Caco-2 (cell line): ENCODE measurements around the gene SYNGR3. TPM values are rescaled to one million over a fixed set of nuclear protein-coding genes. Genes with fewer than 3 reads are reported as not detected.

Source experiments
- BruUV-seq: library from RNA; stranded (reverse); fragments of 400-500 nt; replicated peaks from 2 replicates; lab custom pipeline; 2021; lab: Mats Ljungman, UMichigan
- CTCF ChIA-PET: fragments of 300-600 bp; sonication (Branson Sonifier 250); formaldehyde crosslinking; loops from one replicate; lab custom pipeline; 2022; ENCODE audit warnings: antibody characterized with exemption; lab: Charles Lee
- POLR2A ChIA-PET: fragments of 300-600 bp; sonication (Branson Sonifier 250); formaldehyde crosslinking; loops from one replicate; lab custom pipeline; 2022; ENCODE audit warnings: antibody characterized with exemption; lab: Charles Lee
- DNase-seq, 2 experiments: peaks; one replicate each; pipeline versions ENCODE4 v3.0.0 to v3.0.0-alpha.2; 2020 to 2022
- H3K27me3 ChIP-seq: replicated peaks from 2 replicates; pipeline ENCODE4 v1.6.0; 2011; ENCODE audit warnings: low read length; ENCODE audit not compliant: control insufficient read depth, insufficient read depth
- H3K36me3 ChIP-seq: 2 replicates; pipeline ENCODE4 v1.5.1; 2011; ENCODE audit warnings: low read length; ENCODE audit not compliant: control insufficient read depth, insufficient read depth
- H3K4me1 ChIP-seq: fragments of 250-450 bp; sonication (Bioruptor Pico); 2 replicates; pipeline ENCODE4 v1.5.1; 2020; ENCODE audit warnings: mild to moderate bottlenecking
- H3K4me3 ChIP-seq: 2 replicates; pipeline ENCODE4 v1.5.1; 2011; ENCODE audit warnings: low read depth, mild to moderate bottlenecking, control low read depth, low read length
- H3K9me3 ChIP-seq: fragments of 250-450 bp; sonication (Bioruptor Pico); 2 replicates; pipeline ENCODE4 v1.5.1; 2020; ENCODE audit warnings: mild to moderate bottlenecking, moderate library complexity
- H3K27ac Mint-ChIP-seq: one replicate; pipeline ENCODE4 v1.8.0; 2022; ENCODE audit warnings: mixed read lengths; ENCODE audit not compliant: unreplicated experiment
- H3K27me3 Mint-ChIP-seq: one replicate; pipeline ENCODE4 v1.8.0; 2022; ENCODE audit warnings: mixed read lengths; ENCODE audit not compliant: insufficient read depth, unreplicated experiment
- H3K36me3 Mint-ChIP-seq: one replicate; pipeline ENCODE4 v1.8.0; 2022; ENCODE audit warnings: mild to moderate bottlenecking, mixed read lengths; ENCODE audit not compliant: insufficient read depth, unreplicated experiment
- H3K4me1 Mint-ChIP-seq: one replicate; pipeline ENCODE4 v1.8.0; 2022; ENCODE audit warnings: low read depth, mixed read lengths; ENCODE audit not compliant: unreplicated experiment
- H3K4me3 Mint-ChIP-seq: one replicate; pipeline ENCODE4 v1.8.0; 2022; ENCODE audit warnings: mild to moderate bottlenecking, moderate library complexity, mixed read lengths; ENCODE audit not compliant: unreplicated experiment
- H3K9me3 Mint-ChIP-seq: one replicate; pipeline ENCODE4 v1.8.0; 2022; ENCODE audit warnings: mixed read lengths; ENCODE audit not compliant: unreplicated experiment
- intact Hi-C: fragments of 100-400 bp; cut with micrococcal nuclease; formaldehyde crosslinking; loops from one replicate; pipeline ENCODE4 v1.10.0; 2022; ENCODE audit not compliant: unreplicated experiment
- total RNA-seq: library from RNA; stranded (reverse); gene quantifications from 2 replicates; pipeline ENCODE4 v1.2.3, GENCODE V29; 2022
- TF ChIP-seq, protein P1 (sequence below), 2 experiments: fragments of 200-600 bp in 1 of 2; IDR thresholded peaks; 1 replicate in 1 of 2; 2 replicates in 1 of 2; pipeline versions ENCODE4 v1.5.1 to v1.8.0; 2011 to 2022; ENCODE audit warnings: antibody characterized with exemption in 1 of 2, control low read depth in 1 of 2, inconsistent platforms in 1 of 2, low read depth in 1 of 2, low read length in 1 of 2, mild to moderate bottlenecking in 1 of 2, moderate library complexity in 1 of 2; ENCODE audit not compliant: insufficient read depth in 1 of 2, severe bottlenecking in 1 of 2, unreplicated experiment in 1 of 2

The SYNGR3 gene
- total RNA-seq, 1 experiment from 2014 or later: 2.9 TPM

DNA sequence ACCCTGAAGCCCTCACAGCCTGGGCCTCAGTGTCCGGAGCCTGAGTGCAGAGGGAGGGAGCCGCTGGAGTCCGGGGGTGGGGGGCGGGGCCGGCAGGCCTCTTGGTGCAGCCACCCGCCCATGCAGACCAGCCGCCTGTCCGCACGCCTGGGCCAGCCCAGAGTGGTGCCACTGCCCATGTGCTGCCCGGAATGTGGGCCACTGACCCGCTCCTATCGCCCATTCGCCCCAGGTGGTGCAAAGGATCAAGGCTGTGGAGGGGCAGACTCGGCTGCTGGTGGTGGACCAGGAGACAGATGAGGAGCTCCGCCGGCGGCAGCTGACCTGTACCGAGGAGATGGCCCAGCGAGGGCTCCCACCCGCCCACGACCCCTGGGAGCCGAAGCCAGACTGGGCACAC lies 39.6 kb downstream of the SYNGR3 start:
- peaks cover 2% of the 10 kb centered on the region for H3K4me1 Mint-ChIP-seq
- H3K27me3 ChIP-seq: no peaks in the 10 kb centered on the region
- H3K9me3 ChIP-seq: no peaks in the 10 kb centered on the region
- H3K9me3 Mint-ChIP-seq: no peaks in the 10 kb centered on the region
- H3K27ac Mint-ChIP-seq: no peak overlapping the region
- no peaks in the 10 kb centered on the region for H3K27me3 Mint-ChIP-seq
- H3K36me3 Mint-ChIP-seq: no peaks in the 10 kb centered on the region
- BruUV-seq: no TSS peak
- H3K4me3 ChIP-seq: no peak overlapping the region
- POLR2A ChIA-PET: no interaction called here
- TF ChIP-seq, protein P1, sequence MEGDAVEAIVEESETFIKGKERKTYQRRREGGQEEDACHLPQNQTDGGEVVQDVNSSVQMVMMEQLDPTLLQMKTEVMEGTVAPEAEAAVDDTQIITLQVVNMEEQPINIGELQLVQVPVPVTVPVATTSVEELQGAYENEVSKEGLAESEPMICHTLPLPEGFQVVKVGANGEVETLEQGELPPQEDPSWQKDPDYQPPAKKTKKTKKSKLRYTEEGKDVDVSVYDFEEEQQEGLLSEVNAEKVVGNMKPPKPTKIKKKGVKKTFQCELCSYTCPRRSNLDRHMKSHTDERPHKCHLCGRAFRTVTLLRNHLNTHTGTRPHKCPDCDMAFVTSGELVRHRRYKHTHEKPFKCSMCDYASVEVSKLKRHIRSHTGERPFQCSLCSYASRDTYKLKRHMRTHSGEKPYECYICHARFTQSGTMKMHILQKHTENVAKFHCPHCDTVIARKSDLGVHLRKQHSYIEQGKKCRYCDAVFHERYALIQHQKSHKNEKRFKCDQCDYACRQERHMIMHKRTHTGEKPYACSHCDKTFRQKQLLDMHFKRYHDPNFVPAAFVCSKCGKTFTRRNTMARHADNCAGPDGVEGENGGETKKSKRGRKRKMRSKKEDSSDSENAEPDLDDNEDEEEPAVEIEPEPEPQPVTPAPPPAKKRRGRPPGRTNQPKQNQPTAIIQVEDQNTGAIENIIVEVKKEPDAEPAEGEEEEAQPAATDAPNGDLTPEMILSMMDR (IDR thresholded peaks at IDR 0.05; ENCODE audit: insufficient read depth in 1 of 2, low read depth in 1 of 2, low read length in 1 of 2, severe bottlenecking in 1 of 2, unreplicated experiment in 1 of 2): no peak
- no peak for DNase-seq
- H3K36me3 ChIP-seq: no peaks in the 10 kb centered on the region; the same call in 1 of the 2 replicates
- CTCF ChIA-PET: no interaction called here
- H3K4me1 ChIP-seq: peaks cover 13% of the 10 kb centered on the region
- intact Hi-C loops: no loop called here
- no peak overlapping the region for H3K4me3 Mint-ChIP-seq

DNA sequence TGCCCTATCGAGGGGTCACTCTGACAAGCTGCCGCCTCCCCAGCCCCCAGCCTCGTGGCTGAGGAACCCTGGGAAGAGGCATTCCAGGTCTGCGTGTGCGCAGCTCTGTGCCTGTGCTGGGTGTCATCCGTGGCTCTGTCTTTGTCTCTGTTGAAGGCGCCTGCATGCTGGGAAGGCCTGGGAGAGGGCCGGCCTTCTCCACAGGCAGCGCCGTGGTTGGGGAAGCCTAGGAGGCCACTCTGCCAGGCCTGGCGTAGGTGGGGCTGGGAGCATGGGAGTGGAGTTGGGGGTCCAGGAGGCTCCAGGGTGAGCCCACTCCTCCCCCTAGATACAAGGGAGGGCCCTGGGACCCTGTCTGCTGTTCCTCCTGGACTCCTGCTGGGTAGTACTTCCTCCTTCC lies 40.3 kb downstream of the SYNGR3 start:
- ChIA-PET CTCF (no interaction called here), POLR2A (no interaction called here)
- H3K36me3 Mint-ChIP-seq: no peaks in the 10 kb centered on the region
- peaks cover 16% of the 10 kb centered on the region for H3K4me1 ChIP-seq
- H3K4me1 Mint-ChIP-seq: no peaks in the 10 kb centered on the region
- no TSS peak for BruUV-seq
- intact Hi-C loops: no loop called here
- no peak overlapping the region for H3K27ac Mint-ChIP-seq
- H3K9me3 ChIP-seq: no peaks in the 10 kb centered on the region
- TF ChIP-seq, protein P1 (IDR thresholded peaks at IDR 0.05; ENCODE audit: insufficient read depth in 1 of 2, low read depth in 1 of 2, low read length in 1 of 2, severe bottlenecking in 1 of 2, unreplicated experiment in 1 of 2): no peak
- H3K27me3 ChIP-seq: no peaks in the 10 kb centered on the region
- no peak overlapping the region for H3K4me3 Mint-ChIP-seq
- H3K9me3 Mint-ChIP-seq: no peaks in the 10 kb centered on the region
- no peak for DNase-seq
- H3K36me3 ChIP-seq: no peaks in the 10 kb centered on the region; the same call in 1 of the 2 replicates
- no peak overlapping the region for H3K4me3 ChIP-seq
- H3K27me3 Mint-ChIP-seq: no peaks in the 10 kb centered on the region

DNA sequence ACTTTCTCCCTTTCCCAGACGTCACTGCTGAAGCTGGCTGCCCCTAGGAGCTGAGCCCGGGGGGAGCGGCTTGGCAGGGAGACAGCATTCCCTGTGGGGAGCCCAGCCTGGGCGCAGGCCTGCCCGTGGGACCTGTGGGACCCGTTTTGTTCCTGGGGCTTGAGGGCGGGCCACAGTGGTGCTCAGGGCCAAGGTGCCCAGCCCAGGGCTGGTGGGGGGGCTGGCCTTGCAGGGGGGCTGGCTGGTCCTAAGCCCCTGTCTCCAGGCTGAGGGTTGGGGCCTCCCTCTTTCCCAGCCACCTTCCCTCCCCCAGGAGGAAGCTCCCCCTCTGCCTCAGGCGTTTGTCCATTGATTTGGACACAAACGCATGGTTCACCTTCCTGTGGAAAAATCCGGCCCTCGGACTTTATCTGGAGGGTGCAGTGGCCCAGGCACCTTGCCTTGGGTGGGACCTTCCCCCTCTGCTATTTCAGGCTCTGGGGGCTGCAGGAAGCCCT lies 41.4 kb downstream of the SYNGR3 start:
- TF ChIP-seq, protein P1 (IDR thresholded peaks at IDR 0.05; ENCODE audit: insufficient read depth in 1 of 2, low read depth in 1 of 2, low read length in 1 of 2, severe bottlenecking in 1 of 2, unreplicated experiment in 1 of 2): no peak
- Mint-ChIP-seq H3K27ac (no peak overlapping the region), H3K9me3 (no peaks in the 10 kb centered on the region), H3K4me3 (no peak overlapping the region), H3K36me3 (no peaks in the 10 kb centered on the region), H3K27me3 (no peaks in the 10 kb centered on the region), H3K4me1 (no peaks in the 10 kb centered on the region)
- Histone ChIP-seq H3K9me3 (no peaks in the 10 kb centered on the region), H3K4me3 (no peak overlapping the region), H3K27me3 (no peaks in the 10 kb centered on the region), H3K36me3 (no peaks in the 10 kb centered on the region; the same call in 1 of the 2 replicates), H3K4me1 (peaks cover 27% of the 10 kb centered on the region)
- ChIA-PET CTCF (interaction anchor here (0.7 kb wide), 1 partner anchor 91 kb away, joined by 4 read pairs; no protein-coding TSS in a partner anchor), POLR2A (no interaction called here)
- intact Hi-C loops: no loop called here
- no TSS peak for BruUV-seq
- DNase-seq: no peak
